SK-N-SH treated with all-trans-retinoic acid at 6 μM for 48 hours (cell line): ENCODE measurements around the gene RAB14.

Source experiments
- BACH2 ChIP-seq: fragments of 250-450 bp; sonication (Bioruptor Pico); IDR thresholded peaks from 2 replicates; pipeline ENCODE4 v1.9.0; 2021; ENCODE audit warnings: mild to moderate bottlenecking, borderline replicate concordance
- OSR1 ChIP-seq: fragments of 250-450 bp; sonication (Bioruptor Pico); IDR thresholded peaks from 2 replicates; pipeline ENCODE4 v1.8.0; 2022; ENCODE audit warnings: moderate library complexity, mild to moderate bottlenecking, inconsistent platforms
- PPARA ChIP-seq: fragments of 250-450 bp; sonication (Bioruptor Pico); IDR thresholded peaks from 2 replicates; pipeline ENCODE4 v1.5.0; 2020; ENCODE audit warnings: mild to moderate bottlenecking, borderline replicate concordance
- RARB ChIP-seq: fragments of 250-450 bp; sonication (Bioruptor Pico); IDR thresholded peaks from 2 replicates; pipeline ENCODE4 v1.8.0; 2021; ENCODE audit warnings: mild to moderate bottlenecking, moderate library complexity
- ZFP3 ChIP-seq: fragments of 250-450 bp; sonication (Bioruptor Pico); IDR thresholded peaks from 2 replicates; pipeline ENCODE4 v1.5.0; 2020; ENCODE audit warnings: mild to moderate bottlenecking, moderate library complexity
- ZFP30 ChIP-seq: fragments of 450-650 bp; formaldehyde crosslinking; IDR thresholded peaks from 2 replicates; pipeline ENCODE4 v1.5.0; 2022; ENCODE audit warnings: mild to moderate bottlenecking, moderate library complexity

DNA sequence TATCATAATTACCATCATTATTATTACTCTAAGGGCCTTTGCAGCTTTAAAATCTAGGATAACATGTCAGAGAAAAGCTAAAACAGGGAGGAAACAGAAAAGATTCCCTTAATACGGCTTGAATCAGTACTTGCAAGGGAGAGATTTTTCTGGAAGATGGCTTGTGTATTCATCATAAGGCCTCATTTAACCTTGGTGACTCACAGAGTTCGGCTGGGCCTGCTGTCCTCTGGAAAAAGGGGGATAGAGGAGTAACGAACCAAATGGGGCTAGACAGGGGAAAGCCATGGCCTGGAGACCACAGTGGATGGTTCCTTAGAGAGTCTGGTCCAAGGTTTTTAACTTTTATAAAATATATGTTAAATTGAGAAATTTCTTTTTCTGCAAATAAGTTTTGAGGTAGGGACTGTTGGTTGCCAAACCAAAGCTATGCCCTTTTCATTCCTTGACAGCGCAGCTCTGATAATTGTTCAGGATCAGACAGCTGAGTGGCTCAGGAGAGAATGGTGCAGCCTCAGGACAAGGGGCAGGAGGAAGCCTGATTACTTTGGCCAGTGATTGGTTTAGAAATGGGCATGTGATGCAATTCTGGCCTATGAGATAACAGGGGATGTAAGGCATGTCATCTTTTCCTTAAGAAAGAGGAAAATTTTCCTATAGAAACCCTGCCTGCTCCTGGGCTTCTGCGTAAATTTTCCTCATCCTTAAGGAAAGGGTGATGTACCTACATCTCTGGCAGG, 40.7 kb upstream of the RAB14 start:
- no peak for TF ChIP-seq BACH2 (CRISPR knock-in tag)
- no peak for TF ChIP-seq PPARA (CRISPR knock-in tag)
- TF ChIP-seq RARB (CRISPR knock-in tag), result no peak
- TF ChIP-seq ZFP30 (CRISPR knock-in tag), result no peak
- TF ChIP-seq ZFP3 (CRISPR knock-in tag), result no peak
- no peak for TF ChIP-seq OSR1 (CRISPR knock-in tag)
